ENCODE data around the gene CDH15. TPM values are rescaled to one million over a fixed set of nuclear protein-coding genes. Genes with fewer than 3 reads are reported as not detected.

The CDH15 gene
- total and polyA plus RNA-seq, 7 experiments from 2014 or later, result not detected

GRCh38 chr16:89135971-89136765 is 35.4 kb upstream of the CDH15 start:
- Histone ChIP-seq H3K4me1 (ENCODE audit: control insufficient read depth in 2 of 2, insufficient read depth in 2 of 2, low read length in 2 of 2) (no peaks in the 10 kb centered on the region), H3K4me3 (ENCODE audit: low read length) (no peak overlapping the region), H3K27me3 (ENCODE audit: control insufficient read depth in 2 of 2, insufficient read depth in 2 of 2, low read length in 2 of 2) (no peaks in the 10 kb centered on the region), H3K27ac (ENCODE audit: low read depth, low read length) (no peak overlapping the region), H3K9me3 (ENCODE audit: control insufficient read depth in 2 of 3, low read length in 3 of 3) (no peaks in the 10 kb centered on the region), H3K36me3 (ENCODE audit: control insufficient read depth in 2 of 3, insufficient read depth in 3 of 3, low read length in 3 of 3) (peaks cover 0 to 87% (median 13%) of the 10 kb centered on the region in 3 experiments)
- CTCF ChIA-PET, result no interaction called here
- ATAC-seq (no peak), DNase-seq (no peak)
- Mint-ChIP-seq H3K4me3 (no peak overlapping the region), H3K27me3 (no peaks in the 10 kb centered on the region), H3K27ac (no peak overlapping the region), H3K36me3 (peaks cover 6 to 35% (median 16%) of the 10 kb centered on the region in 5 donors), H3K9me3 (no peaks in the 10 kb centered on the region), H3K4me1 (peaks cover 0 to 10% (median 6%) of the 10 kb centered on the region in 7 donors)
- intact Hi-C loops (cut with micrococcal nuclease), result no loop called here
- POLR2A ChIA-PET, result no interaction called here

GRCh38 chr16:89136931-89137330 is 34.6 kb upstream of the CDH15 start:
- no peak for DNase-seq
- CTCF ChIA-PET, result no interaction called here
- intact Hi-C loops (cut with micrococcal nuclease), result no loop called here
- no peak overlapping the region for H3K4me3 ChIP-seq (ENCODE audit: low read length)
- H3K36me3 ChIP-seq (ENCODE audit: control insufficient read depth in 2 of 3, insufficient read depth in 3 of 3, low read length in 3 of 3), result peaks cover 0 to 87% (median 15%) of the 10 kb centered on the region in 3 experiments
- no peak overlapping the region for H3K4me3 Mint-ChIP-seq
- no peak overlapping the region for H3K27ac ChIP-seq (ENCODE audit: low read depth, low read length)
- no peak for ATAC-seq
- no peaks in the 10 kb centered on the region for H3K9me3 ChIP-seq (ENCODE audit: control insufficient read depth in 2 of 3, low read length in 3 of 3)
- peaks cover 3 to 30% (median 12%) of the 10 kb centered on the region in 5 donors for H3K36me3 Mint-ChIP-seq
- peaks cover 0 to 10% (median 4%) of the 10 kb centered on the region in 7 donors for H3K4me1 Mint-ChIP-seq
- no peaks in the 10 kb centered on the region for H3K4me1 ChIP-seq (ENCODE audit: control insufficient read depth in 2 of 2, insufficient read depth in 2 of 2, low read length in 2 of 2)
- H3K9me3 Mint-ChIP-seq, result no peaks in the 10 kb centered on the region
- H3K27me3 ChIP-seq (ENCODE audit: control insufficient read depth in 2 of 2, insufficient read depth in 2 of 2, low read length in 2 of 2), result no peaks in the 10 kb centered on the region
- POLR2A ChIA-PET, result interaction anchor here (1.7 kb wide), 1 partner anchor 21 kb away, joined by 5 read pairs; no protein-coding TSS in a partner anchor
- no peak overlapping the region for H3K27ac Mint-ChIP-seq
- no peaks in the 10 kb centered on the region for H3K27me3 Mint-ChIP-seq

- Histone ChIP-seq H3K36me3 (ENCODE audit: control insufficient read depth in 2 of 3, insufficient read depth in 3 of 3, low read length in 3 of 3) (peaks cover 0 to 91% (median 15%) of the 10 kb centered on the region in 3 experiments), H3K4me1 (ENCODE audit: control insufficient read depth in 2 of 2, insufficient read depth in 2 of 2, low read length in 2 of 2) (no peaks in the 10 kb centered on the region), H3K9me3 (ENCODE audit: control insufficient read depth in 2 of 3, low read length in 3 of 3) (no peaks in the 10 kb centered on the region), H3K27me3 (ENCODE audit: control insufficient read depth in 2 of 2, insufficient read depth in 2 of 2, low read length in 2 of 2) (no peaks in the 10 kb centered on the region), H3K27ac (ENCODE audit: low read depth, low read length) (no peak overlapping the region), H3K4me3 (ENCODE audit: low read length) (no peak overlapping the region)
- ATAC-seq, result no peak
- DNase-seq, result no peak
- H3K4me3 Mint-ChIP-seq, result no peak overlapping the region
- intact Hi-C loops (cut with micrococcal nuclease), result no loop called here
- H3K27me3 Mint-ChIP-seq, result no peaks in the 10 kb centered on the region
- ChIA-PET CTCF (no interaction called here), POLR2A (interaction anchor here (1.7 kb wide), 1 partner anchor 22 kb away, joined by 5 read pairs; no protein-coding TSS in a partner anchor)
- H3K9me3 Mint-ChIP-seq, result no peaks in the 10 kb centered on the region
- H3K36me3 Mint-ChIP-seq, result peaks cover 3 to 35% (median 12%) of the 10 kb centered on the region in 5 donors
- peaks cover 0 to 10% (median 4%) of the 10 kb centered on the region in 7 donors for H3K4me1 Mint-ChIP-seq
- H3K27ac Mint-ChIP-seq, result no peak overlapping the region
Measured at GRCh38 chr16:89137666-89138512, 33.7 kb upstream of the CDH15 start.

GRCh38 chr16:89138513-89138795 is 33.1 kb upstream of the CDH15 start:
- Mint-ChIP-seq H3K4me3 (no peak overlapping the region), H3K4me1 (peaks cover 0 to 10% (median 4%) of the 10 kb centered on the region in 7 donors)
- intact Hi-C loops (cut with micrococcal nuclease), result no loop called here

GRCh38 chr16:89138843-89139520 is 32.6 kb upstream of the CDH15 start:
- H3K27me3 ChIP-seq (ENCODE audit: control insufficient read depth in 2 of 2, insufficient read depth in 2 of 2, low read length in 2 of 2), result no peaks in the 10 kb centered on the region
- H3K4me1 Mint-ChIP-seq, result peaks cover 0 to 10% (median 4%) of the 10 kb centered on the region in 7 donors
- H3K9me3 ChIP-seq (ENCODE audit: control insufficient read depth in 2 of 3, low read length in 3 of 3), result no peaks in the 10 kb centered on the region
- ATAC-seq, result no peak
- no peak overlapping the region for H3K4me3 Mint-ChIP-seq
- no peak overlapping the region for H3K27ac ChIP-seq (ENCODE audit: low read depth, low read length)
- H3K4me3 ChIP-seq (ENCODE audit: low read length), result no peak overlapping the region
- no peaks in the 10 kb centered on the region for H3K27me3 Mint-ChIP-seq
- no peaks in the 10 kb centered on the region for H3K4me1 ChIP-seq (ENCODE audit: control insufficient read depth in 2 of 2, insufficient read depth in 2 of 2, low read length in 2 of 2)
- peaks cover 3 to 27% (median 10%) of the 10 kb centered on the region in 5 donors for H3K36me3 Mint-ChIP-seq
- ChIA-PET CTCF (no interaction called here), POLR2A (no interaction called here)
- no peaks in the 10 kb centered on the region for H3K9me3 Mint-ChIP-seq
- H3K27ac Mint-ChIP-seq, result no peak overlapping the region
- intact Hi-C loops (cut with micrococcal nuclease), result no loop called here
- DNase-seq, result no peak
- H3K36me3 ChIP-seq (ENCODE audit: control insufficient read depth in 2 of 3, insufficient read depth in 3 of 3, low read length in 3 of 3), result peaks cover 0 to 91% (median 8%) of the 10 kb centered on the region in 3 experiments

More at GRCh38 chr16:89138513-89138795, 33.1 kb upstream of the CDH15 start:
- ATAC-seq (no peak), DNase-seq (no peak)
- Histone ChIP-seq H3K4me1 (ENCODE audit: control insufficient read depth in 2 of 2, insufficient read depth in 2 of 2, low read length in 2 of 2) (no peaks in the 10 kb centered on the region), H3K27me3 (ENCODE audit: control insufficient read depth in 2 of 2, insufficient read depth in 2 of 2, low read length in 2 of 2) (no peaks in the 10 kb centered on the region), H3K9me3 (ENCODE audit: control insufficient read depth in 2 of 3, low read length in 3 of 3) (no peaks in the 10 kb centered on the region), H3K27ac (ENCODE audit: low read depth, low read length) (no peak overlapping the region), H3K4me3 (ENCODE audit: low read length) (no peak overlapping the region), H3K36me3 (ENCODE audit: control insufficient read depth in 2 of 3, insufficient read depth in 3 of 3, low read length in 3 of 3) (peaks cover 0 to 91% (median 13%) of the 10 kb centered on the region in 3 experiments)
- ChIA-PET POLR2A (no interaction called here), CTCF (no interaction called here)
- no peaks in the 10 kb centered on the region for H3K27me3 Mint-ChIP-seq
- no peak overlapping the region for H3K27ac Mint-ChIP-seq
- H3K36me3 Mint-ChIP-seq, result peaks cover 3 to 32% (median 13%) of the 10 kb centered on the region in 5 donors
- H3K9me3 Mint-ChIP-seq, result no peaks in the 10 kb centered on the region

GRCh38 chr16:89139907-89140361 is 31.6 kb upstream of the CDH15 start:
- Histone ChIP-seq H3K36me3 (ENCODE audit: control insufficient read depth in 2 of 3, insufficient read depth in 3 of 3, low read length in 3 of 3) (peaks cover 0 to 91% (median 8%) of the 10 kb centered on the region in 3 experiments), H3K27me3 (ENCODE audit: control insufficient read depth in 2 of 2, insufficient read depth in 2 of 2, low read length in 2 of 2) (no peaks in the 10 kb centered on the region), H3K4me3 (ENCODE audit: low read length) (no peak overlapping the region), H3K9me3 (ENCODE audit: control insufficient read depth in 2 of 3, low read length in 3 of 3) (no peaks in the 10 kb centered on the region), H3K27ac (ENCODE audit: low read depth, low read length) (no peak overlapping the region), H3K4me1 (ENCODE audit: control insufficient read depth in 2 of 2, insufficient read depth in 2 of 2, low read length in 2 of 2) (no peaks in the 10 kb centered on the region)
- Mint-ChIP-seq H3K4me3 (no peak overlapping the region), H3K27me3 (no peaks in the 10 kb centered on the region), H3K9me3 (no peaks in the 10 kb centered on the region), H3K4me1 (peaks cover 0 to 10% (median under 1%) of the 10 kb centered on the region in 7 donors), H3K27ac (no peak overlapping the region), H3K36me3 (peaks cover 0 to 18% (median 1%) of the 10 kb centered on the region in 5 donors)
- ATAC-seq (no peak), DNase-seq (no peak)
- intact Hi-C loops (cut with micrococcal nuclease), result no loop called here
- ChIA-PET POLR2A (no interaction called here), CTCF (no interaction called here)
